ENCODE data around the gene CSNK2B. TPM values are rescaled to one million over a fixed set of nuclear protein-coding genes. Genes with fewer than 3 reads are reported as not detected.

CSNK2B gene
- total RNA-seq, 2 donors from 2014 or later = 137 to 155 TPM

GRCh38 chr6:31680226-31681134, 14.6 kb downstream of the CSNK2B start, which contains the start of gene LY6G5C:
Gene LY6G5C (minus strand): TSS chr6:31681067. CDS start chr6:31680373, 694 bp downstream.
- intact Hi-C loops (cut with DNase I, micrococcal nuclease) = loop anchor here in 1 of 2 donors (5.0 kb wide), 1 partner anchor 87 kb away; no protein-coding TSS in a partner anchor
- ATAC-seq (peak; percentile 78), DNase-seq (peak; percentile 85 to 86)

DNA sequence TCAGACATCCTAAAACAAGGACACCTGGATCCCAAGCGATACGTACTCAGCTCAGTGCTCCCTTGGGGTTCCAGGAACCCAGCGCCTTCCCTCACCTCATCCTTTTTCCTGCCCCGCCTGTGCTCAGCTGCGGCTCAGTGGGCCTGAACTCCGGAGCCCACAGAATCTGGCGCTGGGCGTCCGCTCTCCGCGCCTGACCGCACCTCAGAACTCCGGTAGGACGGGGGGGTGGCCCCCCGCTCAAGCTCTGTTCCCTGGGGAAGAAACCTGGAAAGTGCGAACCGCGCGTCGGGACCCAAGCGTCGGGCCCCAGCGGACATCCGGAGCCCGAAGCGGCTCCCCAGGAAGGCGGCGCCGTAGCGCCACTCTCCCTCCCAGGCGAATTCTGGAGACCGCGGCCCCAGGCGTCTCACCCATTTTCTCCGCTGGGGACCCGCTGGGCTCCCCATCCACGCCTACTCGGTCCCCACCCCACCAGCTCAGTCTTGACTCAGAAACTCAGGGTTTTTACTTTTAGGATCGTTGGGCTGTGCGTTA, 15.3 kb downstream of the CSNK2B start:
- ATAC-seq (peak; percentile 52), DNase-seq (peak in 1 of 2 donors; percentile 66)
- intact Hi-C loops (cut with DNase I, micrococcal nuclease) = loop anchor here in 1 of 2 donors (5.0 kb wide), 1 partner anchor 86 kb away; no protein-coding TSS in a partner anchor

DNA sequence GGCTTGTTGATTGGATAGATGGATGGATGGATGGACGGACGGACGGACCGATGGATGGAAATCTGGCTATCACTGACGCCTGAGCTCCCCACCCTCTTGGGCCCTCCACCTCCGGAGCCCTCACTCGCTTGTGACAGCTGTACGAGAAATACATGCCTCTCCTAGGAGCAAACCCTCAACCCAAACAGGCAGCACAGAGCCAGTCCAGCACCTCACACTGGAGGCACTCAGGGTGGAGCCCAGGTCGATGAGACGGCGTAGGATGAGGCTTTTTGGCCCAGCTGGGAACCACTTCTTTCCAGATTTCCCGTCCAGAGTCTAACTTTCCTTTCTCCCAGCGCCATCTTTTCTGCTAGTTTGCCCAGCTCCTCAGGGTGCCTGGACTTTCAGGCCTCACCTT, 17.7 kb downstream of the CSNK2B start:
- ATAC-seq (no peak), DNase-seq (no peak)
- intact Hi-C loops (cut with DNase I, micrococcal nuclease) = loop anchor here in 1 of 2 donors (5.0 kb wide), 1 partner anchor 84 kb away; no protein-coding TSS in a partner anchor

GRCh38 chr6:31686483-31686882, 20.6 kb downstream of the CSNK2B start:
- ATAC-seq = no peak
- no peak for DNase-seq
- intact Hi-C loops (cut with DNase I, micrococcal nuclease) = no loop called here

DNA sequence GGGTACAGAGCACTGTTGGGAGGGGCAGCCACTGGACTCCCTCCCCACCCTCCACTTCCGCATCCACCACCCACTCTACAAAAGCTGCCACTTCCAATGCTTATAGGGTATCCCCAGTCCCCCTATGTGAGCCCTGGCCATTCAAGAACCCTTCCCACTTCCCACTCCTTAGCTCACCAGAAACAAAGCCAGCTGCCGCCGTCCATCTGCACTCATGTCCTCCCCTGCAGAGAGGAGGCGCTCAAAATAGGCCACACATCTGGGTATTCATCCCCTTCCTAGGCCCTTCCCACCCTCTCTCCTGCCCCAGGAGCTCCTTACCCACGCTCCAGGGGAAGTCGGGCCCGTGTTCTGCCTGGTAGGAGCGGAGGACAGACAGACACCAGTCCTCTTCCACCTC, 21.4 kb downstream of the CSNK2B start:
- ATAC-seq (no peak), DNase-seq (no peak)
- intact Hi-C loops (cut with DNase I, micrococcal nuclease) = no loop called here

DNA sequence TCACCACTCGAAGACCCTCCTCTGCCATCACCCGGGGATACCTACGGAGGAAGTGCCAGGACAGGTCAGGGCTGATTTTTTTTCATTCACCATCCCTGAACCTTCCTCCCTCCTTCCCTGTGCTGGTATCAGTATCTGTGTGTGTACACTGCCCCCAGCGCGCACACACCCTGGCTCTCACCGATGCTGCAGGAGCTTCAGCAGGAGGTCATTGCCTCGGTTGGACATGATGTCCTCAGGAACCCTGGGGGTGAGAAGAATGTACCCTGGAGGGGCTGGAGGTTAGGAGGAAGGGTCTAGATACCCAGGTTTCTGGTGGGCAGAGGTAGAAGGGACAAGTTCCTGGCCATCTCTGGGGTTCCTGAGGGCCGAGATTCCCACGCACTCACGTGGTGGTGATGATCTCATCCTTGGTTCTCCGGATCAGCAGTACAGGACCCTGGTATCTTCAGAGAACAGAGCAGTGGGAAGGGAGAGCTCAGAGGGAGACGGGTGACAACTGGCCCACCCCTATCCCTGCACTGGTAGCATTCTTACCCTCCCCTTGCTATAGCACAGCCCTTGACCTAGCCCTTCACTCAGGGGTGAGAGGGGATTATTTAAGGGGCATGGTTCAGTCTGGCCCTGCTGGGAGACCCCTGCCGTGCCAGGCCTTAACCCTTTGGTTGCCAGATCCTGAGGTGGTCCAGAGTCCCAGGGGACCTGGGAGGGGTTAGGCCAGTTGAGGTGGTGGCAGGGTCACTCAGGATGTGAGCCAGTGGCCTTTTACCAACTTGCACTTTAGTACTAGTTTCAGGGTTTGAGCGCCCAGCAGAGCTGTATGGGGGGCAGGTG, 22.2 kb downstream of the CSNK2B start:
- ATAC-seq (no peak), DNase-seq (no peak)
- intact Hi-C loops (cut with DNase I, micrococcal nuclease) = no loop called here

DNA sequence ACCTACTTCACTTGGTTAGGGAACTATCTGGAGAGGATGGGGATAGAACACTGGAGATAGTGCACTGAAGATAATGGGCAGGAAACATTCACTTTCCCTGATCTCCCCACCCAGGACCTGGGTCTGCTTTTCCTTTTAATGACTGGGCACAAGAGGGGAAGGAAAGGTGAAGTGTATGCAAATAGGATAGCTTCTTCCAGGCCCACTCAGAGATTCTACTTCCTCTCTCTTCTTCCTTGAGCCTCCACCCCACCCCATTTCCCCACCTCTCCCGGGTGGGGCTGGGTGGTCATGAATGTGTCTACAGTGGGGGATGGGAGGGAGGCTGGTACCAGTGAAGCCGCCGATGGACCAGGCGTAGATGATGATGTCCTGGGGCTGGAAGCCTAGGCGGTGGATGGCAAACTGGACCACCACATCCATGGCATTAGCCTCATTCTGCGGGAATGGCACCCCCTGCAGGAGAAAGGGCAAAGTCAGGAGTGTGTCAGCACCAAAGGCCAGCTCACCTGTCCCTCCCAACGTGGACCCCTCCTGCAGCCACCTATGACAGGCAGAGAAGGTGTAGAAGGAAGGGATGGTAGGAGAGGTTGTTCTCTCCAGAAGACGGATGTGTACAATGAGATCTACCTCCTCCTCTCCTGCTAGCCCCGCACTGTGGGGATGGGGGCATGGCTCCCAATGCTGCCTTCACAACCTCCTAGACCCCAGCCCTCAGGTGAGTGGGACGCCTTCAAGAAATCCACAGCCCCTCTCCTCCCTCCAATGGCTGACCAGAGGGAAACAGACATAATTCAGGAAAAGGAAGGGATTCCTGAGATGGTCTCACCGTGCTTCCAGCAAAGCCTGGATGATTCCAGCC, 23.6 kb downstream of the CSNK2B start:
- intact Hi-C loops (cut with DNase I, micrococcal nuclease) = no loop called here
- DNase-seq (no peak), ATAC-seq (no peak)

DNA sequence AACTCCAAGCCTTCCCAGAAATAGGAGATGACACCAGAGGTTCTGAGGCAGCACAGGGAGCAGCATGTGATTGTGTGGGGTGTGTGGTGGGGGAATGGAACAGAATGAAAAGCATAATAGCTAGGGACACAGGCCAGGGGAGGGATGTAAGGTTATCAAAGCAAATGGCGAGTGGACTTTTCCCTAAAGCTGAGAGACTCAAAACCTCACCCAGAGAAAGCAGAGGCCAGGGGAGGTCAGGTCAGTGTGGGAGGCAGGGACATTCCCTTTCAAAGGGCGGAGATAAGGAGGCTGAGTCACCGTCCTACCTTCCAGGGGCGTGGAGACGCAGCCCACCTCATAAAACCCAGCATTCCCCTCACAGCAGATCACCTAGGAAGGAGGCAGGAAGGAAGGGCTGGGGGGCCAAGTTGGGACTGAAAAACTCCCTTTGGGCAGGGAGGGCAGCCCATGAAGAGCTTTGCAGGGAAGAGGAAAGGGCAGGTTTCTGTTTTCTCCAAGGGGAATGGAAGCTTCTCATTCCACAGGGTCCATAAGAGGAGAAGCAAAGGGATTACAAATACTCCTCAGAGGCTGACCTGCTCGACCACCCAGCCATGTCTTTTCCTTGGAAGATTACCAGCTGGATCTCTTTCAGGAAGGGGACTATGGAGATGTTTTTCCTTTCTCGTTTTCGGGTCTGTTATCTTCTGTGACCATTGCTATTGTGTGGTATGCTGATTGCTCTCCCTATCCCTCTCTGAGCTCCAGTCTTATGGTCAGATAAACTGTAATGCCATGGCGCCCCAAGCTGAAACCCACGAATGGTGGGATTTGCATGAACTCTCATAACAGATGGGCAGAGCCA, 24.6 kb downstream of the CSNK2B start:
- intact Hi-C loops (cut with DNase I, micrococcal nuclease) = no loop called here
- DNase-seq = peak in 1 of 2 donors; percentile 57
- ATAC-seq = peak; percentile 90

DNA sequence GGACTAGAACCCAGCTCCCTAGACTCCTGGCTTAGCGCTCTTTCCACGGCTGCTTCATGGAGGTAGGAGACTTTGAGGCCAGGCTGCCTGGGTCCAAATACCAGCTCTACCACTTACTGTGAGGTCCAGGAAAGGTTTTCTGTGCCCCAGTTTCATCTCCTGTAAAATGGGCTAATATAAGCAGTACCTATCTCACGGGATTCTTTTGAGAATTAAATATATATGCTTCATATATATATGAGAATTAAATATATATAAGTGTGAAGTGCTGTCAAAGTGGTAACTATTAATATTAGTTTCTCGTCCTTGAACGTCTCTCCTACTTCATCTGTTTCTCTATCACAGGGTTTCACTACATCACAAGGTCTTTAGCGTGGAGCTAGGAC, 25.2 kb downstream of the CSNK2B start:
- ATAC-seq (no peak), DNase-seq (no peak)
- intact Hi-C loops (cut with DNase I, micrococcal nuclease) = no loop called here

GRCh38 chr6:31691564-31692108, 25.8 kb downstream of the CSNK2B start:
- DNase-seq = no peak
- no peak for ATAC-seq
- intact Hi-C loops (cut with DNase I, micrococcal nuclease) = no loop called here

GRCh38 chr6:31692353-31692752, 26.5 kb downstream of the CSNK2B start:
- ATAC-seq (no peak), DNase-seq (no peak)
- intact Hi-C loops (cut with DNase I, micrococcal nuclease) = no loop called here

DNA sequence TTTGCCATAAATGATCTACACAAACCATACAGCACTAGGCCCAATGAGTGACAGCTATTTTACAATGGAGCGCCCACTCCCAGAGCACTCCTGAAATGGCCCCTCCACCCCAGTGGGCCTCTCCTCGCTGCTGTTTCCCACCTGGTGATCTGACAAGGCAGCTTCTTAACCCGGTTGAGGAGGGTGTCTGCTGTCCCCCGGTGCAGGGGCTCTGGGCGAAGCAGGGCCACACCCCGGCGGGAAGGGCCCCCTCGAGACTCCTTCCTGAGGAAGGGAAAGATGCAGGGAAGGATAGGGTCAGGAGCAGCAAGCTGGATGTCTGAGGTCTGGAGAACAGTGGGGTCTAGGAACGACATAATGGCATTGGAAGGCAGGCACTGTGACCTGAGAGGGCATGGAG, 27.0 kb downstream of the CSNK2B start:
- DNase-seq (no peak), ATAC-seq (no peak)
- intact Hi-C loops (cut with DNase I, micrococcal nuclease) = no loop called here

DNA sequence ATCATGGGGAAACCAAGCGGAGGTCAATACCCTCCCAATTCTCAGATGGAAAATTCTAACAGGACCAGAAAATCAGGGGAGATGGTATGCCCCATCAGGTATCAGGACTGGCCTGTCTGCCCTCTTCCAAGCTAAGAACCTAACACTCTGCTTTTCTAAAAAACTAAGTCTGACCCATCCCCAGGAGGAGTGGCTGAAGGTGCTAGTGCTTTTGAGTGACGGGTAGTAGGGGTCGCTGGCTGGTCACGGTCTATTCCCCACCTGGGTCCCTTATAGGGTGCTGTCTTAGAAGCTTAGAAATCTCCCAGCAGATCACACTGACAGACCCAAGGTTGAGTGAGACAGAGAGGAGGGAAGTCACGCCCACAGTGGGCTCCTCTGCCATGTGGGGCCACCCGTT, 27.7 kb downstream of the CSNK2B start:
- intact Hi-C loops (cut with DNase I, micrococcal nuclease) = no loop called here
- DNase-seq = no peak
- ATAC-seq = no peak

- no peak for DNase-seq
- ATAC-seq = no peak
- intact Hi-C loops (cut with DNase I, micrococcal nuclease) = no loop called here
These were observed 31.7 kb downstream of the CSNK2B start for GRCh38 chr6:31697555-31697954.

DNA sequence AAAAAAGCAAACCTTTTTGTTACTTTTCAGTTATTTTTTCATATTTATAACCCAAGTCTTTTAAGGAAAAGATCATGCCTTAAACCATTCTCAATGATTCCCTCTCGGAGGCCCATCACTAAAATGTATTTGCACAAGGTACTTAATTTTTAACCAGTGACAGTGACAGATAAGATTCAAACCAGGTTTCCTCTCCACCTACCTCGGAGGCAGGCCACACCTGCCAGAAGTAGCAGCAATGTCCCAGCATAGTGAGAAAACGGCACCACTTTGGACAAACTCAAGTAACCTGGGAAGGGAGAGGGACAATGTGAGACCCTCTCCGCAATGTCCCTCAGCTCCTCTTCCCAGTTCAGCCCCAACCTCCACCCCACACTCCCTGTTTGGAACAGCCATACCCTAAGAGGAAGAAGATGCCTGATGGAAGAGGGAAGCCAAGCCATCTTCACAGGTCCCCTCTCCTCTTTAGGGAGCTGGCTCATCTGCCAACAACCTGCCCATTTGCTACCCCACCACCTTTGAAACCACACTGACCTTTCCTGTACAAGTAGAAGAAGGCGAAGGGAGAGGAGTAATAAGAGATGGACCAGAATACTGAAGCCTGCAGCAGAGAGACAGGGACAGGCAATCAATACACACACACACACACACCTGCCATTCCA, 35.0 kb downstream of the CSNK2B start:
- ATAC-seq (no peak), DNase-seq (no peak)
- intact Hi-C loops (cut with DNase I, micrococcal nuclease) = no loop called here

DNA sequence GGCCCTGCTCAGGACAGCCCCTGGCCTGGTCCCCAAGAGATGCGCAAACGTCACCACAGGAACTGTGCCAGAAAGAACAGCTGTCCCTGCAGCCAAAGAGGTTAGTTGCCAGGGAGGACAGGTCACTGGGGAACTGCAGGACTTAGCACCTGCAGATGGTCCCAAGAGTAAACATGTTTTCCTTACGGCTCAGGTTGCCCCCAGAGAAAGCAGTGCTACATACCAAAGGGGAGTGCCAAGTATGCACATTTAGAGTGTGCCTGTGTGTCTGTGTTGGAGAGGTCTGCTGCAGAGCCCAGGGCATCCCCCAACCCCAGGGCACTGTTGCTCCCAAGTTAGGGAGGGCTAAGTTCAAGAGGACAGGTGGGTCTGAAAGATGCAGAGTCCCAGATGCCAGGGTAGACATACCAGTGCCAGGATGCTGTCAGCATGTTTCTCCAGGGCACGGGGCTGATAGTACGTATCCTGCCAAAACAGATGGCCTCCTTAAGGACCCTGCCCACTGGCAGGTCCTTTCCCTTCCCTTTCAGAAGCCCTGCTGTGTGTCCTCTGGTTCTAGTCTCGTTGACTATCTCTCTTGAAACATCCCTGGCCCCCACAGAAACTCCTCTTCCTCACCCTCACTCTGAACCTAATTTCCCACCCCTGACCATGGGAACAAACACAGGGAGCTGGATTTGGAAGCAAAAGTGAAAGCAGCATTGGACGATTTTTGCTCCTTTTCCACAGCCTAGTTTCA, 36.0 kb downstream of the CSNK2B start:
- DNase-seq (peak in 1 of 2 donors; percentile 33), ATAC-seq (peak; percentile 5)
- intact Hi-C loops (cut with DNase I, micrococcal nuclease) = no loop called here
